Peyer's patch (tissue), 4 donors: ENCODE measurements around the gene TMEM178B. TPM values are rescaled to one million over a fixed set of nuclear protein-coding genes. Genes with fewer than 3 reads are reported as not detected.

ENCODE experiments used
- DNase-seq, 3 donors: peaks; one replicate each; pipeline ENCODE4 v3.0.0-alpha.2; 2017 to 2019
- H3K27ac ChIP-seq, 4 donors: fragments of 200-600 bp; sonication (generic); one replicate each; pipeline ENCODE4 v1.5.1; 2016 to 2019
- H3K27me3 ChIP-seq, 2 donors: fragments of 200-600 bp; sonication (generic); one replicate each; pipeline ENCODE4 v1.5.1; 2019
- H3K36me3 ChIP-seq, 3 donors: fragments of 200-600 bp; sonication (generic); one replicate each; pipeline ENCODE4 v1.5.1; 2016 to 2019
- H3K4me1 ChIP-seq, 4 donors: fragments of 200-600 bp; sonication (generic); one replicate each; pipeline ENCODE4 v1.5.1; 2016 to 2019
- H3K4me3 ChIP-seq, 4 donors: fragments of 200-600 bp; sonication (generic); 1 replicate in 3 of 4; 2 replicates in 1 of 4; pipeline ENCODE4 v1.5.1; 2016 to 2019; ENCODE audit warnings: mild to moderate bottlenecking in 1 of 4
- H3K9me3 ChIP-seq, 4 donors: fragments of 200-600 bp; sonication (generic); one replicate each; pipeline ENCODE4 v1.5.1; 2016 to 2019; ENCODE audit warnings: mild to moderate bottlenecking in 1 of 4
- POLR2A ChIP-seq, 2 donors: fragments of 450-650 bp; IDR thresholded peaks; one replicate each; pipeline ENCODE4 v1.5.1; 2017; ENCODE audit warnings: antibody characterized with exemption in 2 of 2, mild to moderate bottlenecking in 2 of 2, moderate library complexity in 2 of 2
- total RNA-seq, 4 donors: library from RNA; depleted of rRNA; stranded (reverse); fragments of >200 nt; gene quantifications; one replicate each; pipeline ENCODE4 v1.1.0, GENCODE V29; 2016
- TF ChIP-seq, protein P1 (sequence below), 6 experiments: fragments of 450-650 bp in 4 of 6; fragments of 200-600 bp in 2 of 6; sonication (generic) in 1 of 6; IDR thresholded peaks; one replicate each; pipeline ENCODE4 v1.5.1; 2017 to 2019; ENCODE audit warnings: antibody characterized with exemption in 6 of 6, mild to moderate bottlenecking in 3 of 6, moderate library complexity in 1 of 6

Gene TMEM178B
- total RNA-seq, 4 donors from 2014 or later = under 0.01 to 0.66 (median 0.13) TPM; not detected in 1

DNA sequence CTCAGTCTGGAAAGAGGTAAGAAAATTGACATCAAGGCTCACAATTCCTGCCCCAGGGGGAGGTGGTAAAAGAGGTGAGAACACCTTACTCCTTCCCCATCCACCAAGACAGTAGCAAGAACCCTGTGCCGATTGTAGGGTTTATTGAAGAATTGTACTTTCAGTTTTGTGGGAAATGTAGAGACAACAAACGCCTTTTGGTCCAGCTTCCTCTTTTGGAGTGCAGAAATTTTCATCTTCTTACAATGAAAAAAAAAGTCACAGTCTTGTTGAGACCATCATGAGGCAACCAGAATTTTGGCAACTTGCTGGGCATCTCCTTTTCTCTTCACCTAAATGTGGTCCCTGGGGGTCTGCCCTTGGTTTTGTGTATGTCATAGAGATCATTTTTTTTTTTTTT lies 217.7 kb downstream of the TMEM178B start:
- H3K4me1 ChIP-seq = no peaks in the 10 kb centered on the region
- no peak for DNase-seq
- no peak for TF ChIP-seq POLR2A (IDR thresholded peaks at IDR 0.05)
- TF ChIP-seq, protein P1, sequence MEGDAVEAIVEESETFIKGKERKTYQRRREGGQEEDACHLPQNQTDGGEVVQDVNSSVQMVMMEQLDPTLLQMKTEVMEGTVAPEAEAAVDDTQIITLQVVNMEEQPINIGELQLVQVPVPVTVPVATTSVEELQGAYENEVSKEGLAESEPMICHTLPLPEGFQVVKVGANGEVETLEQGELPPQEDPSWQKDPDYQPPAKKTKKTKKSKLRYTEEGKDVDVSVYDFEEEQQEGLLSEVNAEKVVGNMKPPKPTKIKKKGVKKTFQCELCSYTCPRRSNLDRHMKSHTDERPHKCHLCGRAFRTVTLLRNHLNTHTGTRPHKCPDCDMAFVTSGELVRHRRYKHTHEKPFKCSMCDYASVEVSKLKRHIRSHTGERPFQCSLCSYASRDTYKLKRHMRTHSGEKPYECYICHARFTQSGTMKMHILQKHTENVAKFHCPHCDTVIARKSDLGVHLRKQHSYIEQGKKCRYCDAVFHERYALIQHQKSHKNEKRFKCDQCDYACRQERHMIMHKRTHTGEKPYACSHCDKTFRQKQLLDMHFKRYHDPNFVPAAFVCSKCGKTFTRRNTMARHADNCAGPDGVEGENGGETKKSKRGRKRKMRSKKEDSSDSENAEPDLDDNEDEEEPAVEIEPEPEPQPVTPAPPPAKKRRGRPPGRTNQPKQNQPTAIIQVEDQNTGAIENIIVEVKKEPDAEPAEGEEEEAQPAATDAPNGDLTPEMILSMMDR (IDR thresholded peaks at IDR 0.05) = no peak

DNA sequence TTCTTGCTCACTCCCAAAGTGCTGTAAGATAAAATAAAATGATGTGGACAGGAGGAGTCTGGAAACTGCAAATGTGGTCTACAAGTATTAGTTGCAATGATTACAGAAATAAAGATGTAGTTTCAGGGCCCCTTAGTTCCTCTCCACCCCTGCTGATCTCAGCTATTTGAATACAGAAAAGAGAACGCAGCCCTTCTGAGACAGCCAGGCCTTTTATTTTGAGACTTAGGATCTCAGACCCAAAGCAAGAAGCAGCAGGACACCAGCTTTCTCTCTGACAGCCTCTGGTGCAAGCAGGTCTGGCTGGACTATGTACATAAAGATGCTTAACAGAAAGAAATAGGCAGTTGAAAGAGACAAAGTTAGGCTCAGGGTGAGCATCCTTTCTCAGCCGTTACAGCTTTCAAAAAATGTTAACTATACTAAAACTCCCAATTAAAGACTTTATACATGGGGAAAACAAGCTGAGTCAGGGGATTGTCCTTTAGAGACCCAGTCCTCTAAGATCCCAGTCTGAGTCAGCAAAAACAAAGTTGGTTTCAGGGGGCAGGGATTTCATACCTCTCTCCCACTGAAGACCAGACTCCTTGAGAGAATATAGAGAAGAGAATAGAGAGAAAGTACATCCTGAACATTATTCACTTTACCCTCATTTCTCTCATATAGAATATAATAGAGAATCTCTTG lies 220.4 kb downstream of the TMEM178B start:
- no peaks in the 10 kb centered on the region for H3K9me3 ChIP-seq
- TF ChIP-seq, protein P1 (IDR thresholded peaks at IDR 0.05) = no peak
- TF ChIP-seq POLR2A (IDR thresholded peaks at IDR 0.05) = no peak
- H3K4me3 ChIP-seq = no peak overlapping the region
- no peaks in the 10 kb centered on the region for H3K27me3 ChIP-seq
- no peaks in the 10 kb centered on the region for H3K36me3 ChIP-seq
- no peak overlapping the region for H3K27ac ChIP-seq
- DNase-seq = no peak
- no peaks in the 10 kb centered on the region for H3K4me1 ChIP-seq

More for the DNA sequence above, 217.7 kb downstream of the TMEM178B start:
- Histone ChIP-seq H3K9me3 (no peaks in the 10 kb centered on the region), H3K27ac (no peak overlapping the region), H3K4me3 (no peak overlapping the region), H3K27me3 (no peaks in the 10 kb centered on the region), H3K36me3 (no peaks in the 10 kb centered on the region)

- Histone ChIP-seq H3K4me1 (no peaks in the 10 kb centered on the region), H3K36me3 (no peaks in the 10 kb centered on the region), H3K27me3 (no peaks in the 10 kb centered on the region), H3K9me3 (no peaks in the 10 kb centered on the region), H3K27ac (no peak overlapping the region), H3K4me3 (no peak overlapping the region)
- no peak for DNase-seq
- TF ChIP-seq, protein P1 (IDR thresholded peaks at IDR 0.05) = no peak
- TF ChIP-seq POLR2A (IDR thresholded peaks at IDR 0.05) = no peak
Observed at GRCh38 chr7:141295367-141295895, 221.6 kb downstream of the TMEM178B start.

GRCh38 chr7:141300816-141301215 lies 227.0 kb downstream of the TMEM178B start:
- no peak for DNase-seq
- H3K27me3 ChIP-seq = no peaks in the 10 kb centered on the region
- TF ChIP-seq, protein P1 (IDR thresholded peaks at IDR 0.05) = no peak
- TF ChIP-seq POLR2A (IDR thresholded peaks at IDR 0.05) = no peak
- no peaks in the 10 kb centered on the region for H3K9me3 ChIP-seq
- H3K36me3 ChIP-seq = no peaks in the 10 kb centered on the region
- no peak overlapping the region for H3K4me3 ChIP-seq
- H3K4me1 ChIP-seq = no peaks in the 10 kb centered on the region
- H3K27ac ChIP-seq = no peak overlapping the region

DNA sequence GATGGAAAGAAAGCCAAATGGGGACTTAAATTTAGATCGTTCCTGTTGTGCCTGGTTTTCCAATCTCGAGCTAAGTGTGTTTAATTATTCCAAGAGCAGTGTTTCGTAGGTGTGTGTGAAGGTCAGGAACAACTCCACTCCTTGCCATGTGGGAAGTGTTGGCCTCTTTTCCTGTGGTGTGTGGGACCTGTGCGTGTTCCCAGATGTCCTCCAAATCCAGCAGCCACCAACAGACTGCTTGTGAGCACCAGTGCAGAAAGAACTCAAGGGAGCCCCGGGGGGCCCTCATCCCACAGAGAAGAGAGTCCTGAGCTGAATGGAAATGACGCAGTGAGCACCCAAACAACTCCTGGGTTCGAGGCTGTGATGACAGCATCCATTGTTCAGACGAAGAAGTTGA lies 227.7 kb downstream of the TMEM178B start:
- Histone ChIP-seq H3K36me3 (no peaks in the 10 kb centered on the region), H3K4me3 (no peak overlapping the region), H3K27me3 (no peaks in the 10 kb centered on the region), H3K4me1 (no peaks in the 10 kb centered on the region), H3K27ac (no peak overlapping the region), H3K9me3 (no peaks in the 10 kb centered on the region)
- TF ChIP-seq, protein P1 (IDR thresholded peaks at IDR 0.05) = no peak
- TF ChIP-seq POLR2A (IDR thresholded peaks at IDR 0.05) = no peak
- no peak for DNase-seq
